Stimulated activated naive B cell treated with anti-CD40 and anti-IgM and Interleukin-4, amounts not matched to agents 10 μg/mL and 1 μg/mL and 100 μg/mL, for 72 hours (primary cell): Measurements from ENCODE around the gene NCAPG2.
"Not testable (repeated sequence)": the region's sequence is repeated elsewhere in the genome, so short reads cannot be mapped to it uniquely, and the experiment has no call there.

Experiments
- ATAC-seq, 2 donors: fragments of 150-1000 bp; cut with Tn5 transposase; replicated peaks; 2 replicates each; pipeline ENCODE4 v1.10.0; 2021; ENCODE audit warnings: moderate library complexity in 1 of 2
- DNase-seq: peaks from one replicate; pipeline ENCODE4 v3.0.0; 2021
- H3K27ac Mint-ChIP-seq: one replicate; pipeline ENCODE4 v1.8.0; 2022; ENCODE audit warnings: mild to moderate bottlenecking, mixed read lengths
- H3K27me3 Mint-ChIP-seq, 2 donors: one replicate each; pipeline ENCODE4 v1.8.0; 2022; ENCODE audit warnings: mixed read lengths in 2 of 2
- H3K36me3 Mint-ChIP-seq, 2 donors: one replicate each; pipeline ENCODE4 v1.8.0; 2022; ENCODE audit warnings: mixed read lengths in 2 of 2, mild to moderate bottlenecking in 1 of 2
- H3K4me1 Mint-ChIP-seq, 2 donors: one replicate each; pipeline ENCODE4 v1.8.0; 2022; ENCODE audit warnings: mixed read lengths in 2 of 2, mild to moderate bottlenecking in 1 of 2
- H3K4me3 Mint-ChIP-seq, 2 donors: one replicate each; pipeline ENCODE4 v1.8.0; 2022; ENCODE audit warnings: mild to moderate bottlenecking in 2 of 2, mixed read lengths in 2 of 2, moderate library complexity in 1 of 2
- H3K9me3 Mint-ChIP-seq, 2 donors: one replicate each; pipeline ENCODE4 v1.8.0; 2022; ENCODE audit warnings: mixed read lengths in 2 of 2, mild to moderate bottlenecking in 1 of 2

NCAPG2 gene

DNA sequence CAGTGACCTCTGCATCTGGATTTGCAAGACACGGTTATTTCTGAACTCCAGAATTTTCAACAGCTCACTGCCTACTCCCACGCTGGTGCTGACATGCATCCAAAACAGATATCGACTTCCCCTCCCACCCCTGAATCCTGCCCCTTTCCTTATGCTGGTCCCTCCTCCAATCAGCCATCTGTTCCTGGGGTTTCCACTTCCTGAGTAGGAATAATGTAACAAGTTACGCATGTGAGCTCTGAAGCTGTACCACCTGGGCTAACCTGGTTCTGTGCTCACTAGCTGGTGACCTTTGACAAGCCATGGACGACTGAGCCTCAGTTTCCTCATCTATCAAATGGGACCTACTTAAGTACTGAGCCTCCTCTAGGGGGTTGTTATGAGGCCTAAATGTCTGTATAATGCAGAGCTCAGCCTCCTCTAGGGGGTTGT is 1.7 kb upstream of the NCAPG2 start:
- Mint-ChIP-seq H3K4me1 (peaks cover 15 to 31% of the 10 kb centered on the region in 2 donors), H3K4me3 (peak overlapping the region; percentile 37 to 39), H3K27me3 (peaks cover 0 to 6% of the 10 kb centered on the region in 2 donors), H3K36me3 (peaks cover 4 to 12% of the 10 kb centered on the region in 2 donors), H3K9me3 (peaks cover 3 to 6% of the 10 kb centered on the region in 2 donors), H3K27ac (peak overlapping the region; percentile 65)
- DNase-seq (no peak), ATAC-seq (no peak)

DNA sequence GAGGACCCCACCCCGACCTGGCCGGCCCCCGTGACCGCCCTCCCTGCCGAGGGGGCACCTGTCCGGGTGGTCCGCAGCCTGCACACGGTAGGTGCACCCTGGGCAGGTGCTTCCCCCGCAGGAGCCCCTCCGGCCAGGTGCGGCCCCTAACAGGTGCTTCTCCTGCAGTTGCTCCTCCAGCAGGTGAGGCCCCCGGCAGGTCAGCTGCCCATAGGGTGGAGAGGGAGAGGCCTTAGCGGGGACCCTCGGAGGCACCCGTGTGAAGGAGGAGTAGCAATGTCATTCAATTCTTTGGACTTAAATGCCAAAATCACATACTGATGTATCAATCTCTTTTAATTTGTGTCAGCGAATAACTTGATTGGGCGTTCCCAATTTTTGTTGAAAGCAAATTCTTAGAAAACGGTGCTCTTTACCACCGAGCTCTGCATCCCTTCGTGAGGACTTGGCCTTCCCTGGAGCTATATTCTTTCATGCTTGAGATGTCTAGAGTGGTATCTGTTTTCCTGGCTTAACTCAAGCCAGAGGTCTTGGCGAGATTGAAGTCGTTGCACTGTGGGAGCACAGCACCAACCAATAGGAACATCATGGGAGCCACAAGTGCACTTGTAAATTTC is 738 bp upstream of the NCAPG2 start:
- Mint-ChIP-seq H3K4me1 (peaks cover 11 to 30% of the 10 kb centered on the region in 2 donors), H3K27me3 (peaks cover 0 to under 1% of the 10 kb centered on the region in 2 donors), H3K4me3 (peak overlapping the region; percentile 89 to 96), H3K36me3 (peaks cover 10 to 17% of the 10 kb centered on the region in 2 donors), H3K9me3 (peaks cover 3 to 6% of the 10 kb centered on the region in 2 donors), H3K27ac (peak overlapping the region; percentile 94)
- DNase-seq (no peak), ATAC-seq (peak in 1 of 2 donors; percentile 13)

DNA sequence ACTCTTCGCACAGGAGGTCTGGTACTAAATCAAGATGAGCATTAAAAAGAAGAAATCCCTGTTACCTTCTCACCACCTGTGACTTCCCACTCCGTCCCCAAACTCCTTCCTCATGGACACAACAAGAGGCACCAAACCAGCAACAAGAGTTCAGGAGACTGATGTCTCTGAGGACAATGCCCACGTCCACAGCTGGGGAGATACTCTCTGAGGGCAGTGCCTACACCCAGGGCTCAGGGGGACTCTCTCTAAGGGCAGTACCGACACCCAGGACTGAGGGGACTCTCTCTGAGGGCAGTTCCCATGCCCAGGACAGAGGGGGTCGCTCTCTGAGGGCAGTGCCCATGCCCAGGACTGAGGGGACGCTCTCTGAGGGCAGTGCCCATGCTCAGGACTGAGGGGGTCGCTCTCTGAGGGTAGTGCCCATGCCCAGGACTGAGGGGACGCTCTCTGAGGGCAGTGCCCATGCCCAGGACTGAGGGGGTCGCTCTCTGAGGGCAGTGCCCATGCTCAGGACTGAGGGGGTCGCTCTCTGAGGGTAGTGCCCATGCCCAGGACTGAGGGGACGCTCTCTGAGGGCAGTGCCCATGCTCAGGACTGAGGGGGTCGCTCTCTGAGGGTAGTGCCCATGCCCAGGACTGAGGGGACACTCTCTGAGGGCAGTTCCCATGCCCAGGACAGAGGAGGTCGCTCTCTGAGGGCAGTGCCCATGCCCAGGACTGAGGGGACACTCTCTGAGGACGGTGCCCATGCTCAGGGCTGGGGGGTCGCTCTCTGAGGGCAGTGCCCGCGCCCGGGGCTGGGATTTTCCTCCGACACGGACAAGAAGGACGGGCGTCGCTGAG is 703 bp downstream of the NCAPG2 start:
- H3K9me3 Mint-ChIP-seq, H3K27me3 Mint-ChIP-seq, ATAC-seq, DNase-seq: not testable (repeated sequence)
- Mint-ChIP-seq H3K4me1 (peaks cover 11 to 30% of the 10 kb centered on the region in 2 donors), H3K36me3 (peaks cover 14 to 24% of the 10 kb centered on the region in 2 donors), H3K27ac (peak overlapping the region; percentile 94), H3K4me3 (peak overlapping the region; percentile 89 to 96)

GRCh38 chr7:158702944-158703343 is 1.7 kb downstream of the NCAPG2 start:
- no peaks in the 10 kb centered on the region for H3K27me3 Mint-ChIP-seq
- no peak overlapping the region for H3K27ac Mint-ChIP-seq
- peaks cover 17 to 23% of the 10 kb centered on the region in 2 donors for H3K36me3 Mint-ChIP-seq
- peaks cover 11 to 30% of the 10 kb centered on the region in 2 donors for H3K4me1 Mint-ChIP-seq
- ATAC-seq (no peak), DNase-seq (no peak)
- H3K4me3 Mint-ChIP-seq = peak overlapping the region in 1 of 2 donors; percentile 79
- H3K9me3 Mint-ChIP-seq = peaks cover under 1 to 4% of the 10 kb centered on the region in 2 donors

- H3K4me1 Mint-ChIP-seq = peaks cover 11 to 30% of the 10 kb centered on the region in 2 donors
- no peak overlapping the region for H3K27ac Mint-ChIP-seq
- DNase-seq (no peak), ATAC-seq (no peak)
- H3K36me3 Mint-ChIP-seq = peaks cover 18 to 20% of the 10 kb centered on the region in 2 donors
- H3K27me3 Mint-ChIP-seq = no peaks in the 10 kb centered on the region
- H3K9me3 Mint-ChIP-seq = peaks cover 0 to 2% of the 10 kb centered on the region in 2 donors
- H3K4me3 Mint-ChIP-seq = no peak overlapping the region
These were observed 2.4 kb downstream of the NCAPG2 start for GRCh38 chr7:158702196-158702595.

- no peaks in the 10 kb centered on the region for H3K27me3 Mint-ChIP-seq
- DNase-seq (no peak), ATAC-seq (no peak)
- peaks cover 4 to 26% of the 10 kb centered on the region in 2 donors for H3K4me1 Mint-ChIP-seq
- H3K9me3 Mint-ChIP-seq = peaks cover 0 to 2% of the 10 kb centered on the region in 2 donors
- no peak overlapping the region for H3K27ac Mint-ChIP-seq
- H3K36me3 Mint-ChIP-seq = peaks cover 18 to 23% of the 10 kb centered on the region in 2 donors
- H3K4me3 Mint-ChIP-seq = no peak overlapping the region
These were observed 4.6 kb downstream of the NCAPG2 start for GRCh38 chr7:158700008-158700407.

DNA sequence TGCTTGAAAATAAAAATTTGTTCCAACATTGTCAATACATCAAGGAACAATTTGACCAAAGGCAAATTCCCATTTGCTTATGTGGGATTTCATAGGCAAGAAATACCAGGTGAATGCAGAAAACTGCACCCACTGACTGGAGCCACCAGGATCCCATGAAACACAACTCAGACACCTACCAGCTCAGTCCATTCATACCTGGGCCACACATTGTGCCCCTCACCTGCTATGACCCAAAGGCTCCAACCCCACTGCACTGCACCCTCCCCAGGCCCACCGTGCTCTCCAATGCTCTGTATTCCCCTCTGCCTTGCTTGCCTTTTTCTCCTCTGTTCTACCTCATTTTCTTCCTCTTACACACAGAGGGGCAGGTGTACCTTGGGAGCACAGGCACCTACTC is 5.3 kb downstream of the NCAPG2 start:
- H3K4me3 Mint-ChIP-seq = no peak overlapping the region
- H3K27me3 Mint-ChIP-seq = no peaks in the 10 kb centered on the region
- DNase-seq = no peak

DNA sequence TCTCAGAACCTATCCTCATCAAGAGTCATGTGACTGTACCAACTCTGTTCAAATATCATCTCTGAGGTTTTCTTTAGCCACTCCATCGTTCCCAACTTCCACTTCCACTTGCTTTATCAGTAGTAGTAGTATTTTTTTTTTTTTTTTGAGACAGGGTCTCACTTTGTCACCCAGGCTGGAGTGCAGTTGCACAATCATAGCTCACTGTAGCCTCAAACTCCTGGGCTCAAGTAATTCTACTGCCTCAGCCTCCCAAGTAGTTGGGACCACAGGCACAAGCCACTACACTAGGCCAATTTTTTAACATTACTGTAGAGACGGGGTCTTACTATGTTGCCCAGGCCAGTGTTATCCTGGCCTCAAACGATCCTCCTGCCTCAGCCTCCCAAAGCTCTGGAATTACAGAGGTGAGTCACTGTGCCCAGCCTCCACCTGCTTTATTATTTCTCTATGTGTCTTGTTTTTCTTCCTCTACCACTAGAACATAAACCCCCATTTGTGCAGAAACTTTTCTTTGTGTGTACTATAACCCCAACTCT is 5.9 kb downstream of the NCAPG2 start:
- DNase-seq = no peak
- Mint-ChIP-seq H3K9me3 (peaks cover 0 to 2% of the 10 kb centered on the region in 2 donors), H3K36me3 (peaks cover 18 to 23% of the 10 kb centered on the region in 2 donors), H3K27me3 (no peaks in the 10 kb centered on the region), H3K27ac (no peak overlapping the region), H3K4me3 (no peak overlapping the region), H3K4me1 (peaks cover 4 to 26% of the 10 kb centered on the region in 2 donors)
- ATAC-seq = no peak

More for the DNA sequence above, 5.3 kb downstream of the NCAPG2 start:
- Mint-ChIP-seq H3K27ac (no peak overlapping the region), H3K9me3 (peaks cover 0 to 2% of the 10 kb centered on the region in 2 donors), H3K4me1 (peaks cover 4 to 26% of the 10 kb centered on the region in 2 donors), H3K36me3 (peaks cover 18 to 23% of the 10 kb centered on the region in 2 donors)
- no peak for ATAC-seq

GRCh38 chr7:158697597-158697996 is 7.0 kb downstream of the NCAPG2 start:
- H3K9me3 Mint-ChIP-seq, H3K4me3 Mint-ChIP-seq, DNase-seq, H3K27me3 Mint-ChIP-seq, H3K27ac Mint-ChIP-seq, ATAC-seq: not testable (repeated sequence)
- Mint-ChIP-seq H3K36me3 (peaks cover 20 to 27% of the 10 kb centered on the region in 2 donors), H3K4me1 (peaks cover 1 to 16% of the 10 kb centered on the region in 2 donors)

DNA sequence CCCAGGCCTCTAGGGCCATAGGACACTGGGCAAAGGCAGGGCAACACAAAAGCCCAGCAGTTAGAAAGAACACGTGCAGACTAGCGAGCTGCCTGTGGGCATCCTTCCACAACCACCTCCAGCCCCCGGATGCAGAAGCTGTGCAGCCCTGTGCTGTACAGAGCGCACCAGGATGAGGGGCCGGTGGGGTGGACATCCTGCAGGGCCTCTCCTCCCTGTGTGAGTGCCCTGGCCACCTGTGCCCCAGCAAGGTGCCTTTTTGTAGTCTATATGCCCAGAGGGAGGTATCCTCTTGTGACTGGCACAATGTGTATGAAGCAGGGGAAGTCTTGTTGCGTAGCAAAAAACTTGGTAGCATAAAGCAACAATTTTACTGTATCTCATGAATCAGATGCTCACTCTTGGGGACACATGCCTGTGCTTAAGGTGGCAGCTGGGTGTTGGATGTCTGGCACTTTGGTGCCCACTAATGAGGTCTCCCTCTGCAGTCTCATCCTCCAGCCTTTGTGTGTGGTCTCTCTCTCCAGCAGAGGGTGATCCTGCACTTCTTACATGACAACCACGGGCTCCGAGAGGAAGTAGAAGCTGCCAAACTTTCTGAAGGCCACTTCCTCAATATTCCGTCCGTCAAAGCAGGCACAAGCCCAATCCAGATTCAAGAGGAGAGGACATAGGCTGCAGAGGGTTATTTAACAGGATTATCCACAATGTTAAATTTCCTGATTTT is 8.7 kb downstream of the NCAPG2 start:
- Mint-ChIP-seq H3K27me3 (no peaks in the 10 kb centered on the region), H3K4me3 (no peak overlapping the region), H3K9me3 (peaks cover 0 to 2% of the 10 kb centered on the region in 2 donors), H3K4me1 (peaks cover 1 to 12% of the 10 kb centered on the region in 2 donors), H3K36me3 (peaks cover 18 to 25% of the 10 kb centered on the region in 2 donors), H3K27ac (no peak overlapping the region)
- ATAC-seq = peak; percentile 77 to 79
- no peak for DNase-seq

DNA sequence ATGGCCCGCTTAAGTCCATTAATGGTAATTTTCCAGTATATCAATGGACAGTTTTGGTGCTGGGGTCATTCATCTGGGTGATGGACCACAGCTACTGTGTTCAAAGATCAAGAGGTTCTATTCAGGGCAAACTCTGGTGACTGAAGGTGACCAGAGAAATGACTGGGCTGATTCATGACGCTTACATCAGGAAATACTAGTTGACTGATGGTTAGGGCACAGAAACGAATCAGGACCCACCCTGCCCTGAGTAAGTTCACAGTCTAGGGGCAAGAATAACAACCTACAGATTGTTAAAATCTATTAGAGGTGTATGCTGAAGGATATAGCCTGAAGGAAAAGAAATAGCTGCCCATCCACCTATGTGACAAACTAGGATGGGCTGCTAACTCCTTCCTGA is 9.5 kb downstream of the NCAPG2 start:
- no peak overlapping the region for H3K4me3 Mint-ChIP-seq
- H3K36me3 Mint-ChIP-seq = peaks cover 16 to 23% of the 10 kb centered on the region in 2 donors
- H3K27ac Mint-ChIP-seq = no peak overlapping the region
- H3K9me3 Mint-ChIP-seq = peaks cover 0 to 2% of the 10 kb centered on the region in 2 donors
- H3K4me1 Mint-ChIP-seq = peaks cover 1 to 11% of the 10 kb centered on the region in 2 donors
- DNase-seq (no peak), ATAC-seq (no peak)
- no peaks in the 10 kb centered on the region for H3K27me3 Mint-ChIP-seq

- Mint-ChIP-seq H3K27ac (no peak overlapping the region), H3K27me3 (no peaks in the 10 kb centered on the region), H3K4me1 (peaks cover 1 to 11% of the 10 kb centered on the region in 2 donors), H3K36me3 (peaks cover 16 to 23% of the 10 kb centered on the region in 2 donors), H3K4me3 (no peak overlapping the region), H3K9me3 (peaks cover 0 to 2% of the 10 kb centered on the region in 2 donors)
- DNase-seq (no peak), ATAC-seq (no peak)
These were observed 10.0 kb downstream of the NCAPG2 start for GRCh38 chr7:158694650-158695049.

DNA sequence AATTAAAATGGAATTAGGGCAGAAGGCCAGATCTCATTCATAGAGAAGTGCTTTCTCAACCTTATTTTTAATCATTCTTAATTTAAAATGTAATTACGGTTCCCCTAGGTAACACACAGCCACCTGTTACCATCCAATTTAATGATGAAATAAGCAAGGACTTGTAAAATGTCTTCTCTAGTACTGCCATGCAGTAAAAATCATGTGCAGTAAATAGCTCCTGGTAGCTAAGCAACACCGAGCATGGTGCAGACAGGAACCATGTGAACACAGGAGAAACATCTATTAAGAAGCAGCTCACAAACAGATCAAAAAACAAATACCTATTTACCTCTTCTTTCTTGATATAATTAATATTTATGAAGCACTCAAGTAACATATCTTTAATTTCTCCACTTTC is 15.1 kb downstream of the NCAPG2 start:
- Mint-ChIP-seq H3K9me3 (no peaks in the 10 kb centered on the region), H3K36me3 (peaks cover 11 to 34% of the 10 kb centered on the region in 2 donors)

DNA sequence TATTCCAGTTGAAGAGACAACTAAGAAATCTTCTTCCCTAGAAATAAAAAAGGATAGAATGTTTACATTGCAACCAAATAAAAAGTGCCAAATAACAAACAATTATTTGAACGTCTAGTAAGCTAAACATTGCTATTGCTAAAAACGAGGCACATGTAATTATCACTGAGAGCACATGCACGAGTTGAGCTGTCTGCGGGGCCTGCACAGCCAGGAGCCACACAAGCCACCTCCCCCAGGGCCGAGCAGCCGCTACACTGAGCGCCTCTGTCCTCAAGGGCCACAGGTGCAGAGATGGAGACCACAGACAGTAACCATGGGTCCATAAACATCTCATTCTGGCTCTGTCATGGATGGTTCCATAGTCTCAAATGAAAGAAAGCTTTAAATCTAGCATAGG is 17.2 kb downstream of the NCAPG2 start:
- ATAC-seq (no peak), DNase-seq (no peak)
- Mint-ChIP-seq H3K4me3 (no peak overlapping the region), H3K27ac (no peak overlapping the region), H3K4me1 (no peaks in the 10 kb centered on the region), H3K9me3 (no peaks in the 10 kb centered on the region), H3K36me3 (peaks cover 16 to 37% of the 10 kb centered on the region in 2 donors), H3K27me3 (no peaks in the 10 kb centered on the region)

More for the DNA sequence above, 15.1 kb downstream of the NCAPG2 start:
- Mint-ChIP-seq H3K27me3 (no peaks in the 10 kb centered on the region), H3K4me1 (no peaks in the 10 kb centered on the region), H3K4me3 (no peak overlapping the region), H3K27ac (peak overlapping the region; percentile 48)
- no peak for ATAC-seq
- DNase-seq = no peak
